ENCODE results near the gene PTGIS.
A peak's percentile ranks its signal among the peaks of the same experiment; 100 is the strongest.

Gene PTGIS

DNA sequence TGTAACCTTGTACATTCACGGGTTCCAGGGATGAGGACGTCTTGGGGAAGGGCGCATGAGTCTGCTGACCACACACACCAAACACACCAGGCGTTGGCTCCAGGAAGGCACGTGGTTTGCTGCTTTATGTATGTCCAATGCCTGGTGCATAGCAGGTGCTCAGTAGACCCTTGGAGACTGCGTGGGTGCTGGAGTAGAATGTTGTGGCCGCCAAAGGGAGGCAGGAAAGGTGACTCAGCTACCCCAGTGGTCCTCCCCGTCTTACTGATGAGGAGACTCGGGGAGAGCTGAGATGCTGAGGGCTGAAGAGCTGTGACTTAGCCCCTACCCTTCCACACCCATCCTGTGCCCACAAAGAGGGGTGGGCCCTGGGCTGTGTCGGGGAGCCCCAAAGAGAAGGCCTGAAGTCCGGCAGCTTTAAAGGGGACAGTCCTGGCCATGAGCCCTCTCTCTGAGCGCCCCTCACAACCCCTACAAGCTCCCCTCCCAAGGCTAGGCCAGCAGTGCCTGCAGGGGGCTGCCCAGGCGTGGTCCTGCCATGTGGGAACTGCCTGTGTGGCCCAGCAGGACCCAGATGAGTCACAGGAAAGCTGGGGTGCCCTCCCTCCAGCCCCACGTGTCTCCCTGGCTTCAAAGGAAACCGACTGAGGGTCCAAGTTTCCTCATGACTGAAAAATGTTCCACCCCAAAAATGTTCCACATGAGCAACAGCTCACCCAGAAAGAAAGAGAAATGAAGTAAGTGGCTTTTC is 28.0 kb upstream of the PTGIS start:
- no peak for DNase-seq (ENCODE audit: low read depth in 2 of 2)

- DNase-seq (ENCODE audit: low read depth in 2 of 2) = no peak
These were observed 27.4 kb upstream of the PTGIS start for GRCh38 chr20:49595346-49595745.

DNA sequence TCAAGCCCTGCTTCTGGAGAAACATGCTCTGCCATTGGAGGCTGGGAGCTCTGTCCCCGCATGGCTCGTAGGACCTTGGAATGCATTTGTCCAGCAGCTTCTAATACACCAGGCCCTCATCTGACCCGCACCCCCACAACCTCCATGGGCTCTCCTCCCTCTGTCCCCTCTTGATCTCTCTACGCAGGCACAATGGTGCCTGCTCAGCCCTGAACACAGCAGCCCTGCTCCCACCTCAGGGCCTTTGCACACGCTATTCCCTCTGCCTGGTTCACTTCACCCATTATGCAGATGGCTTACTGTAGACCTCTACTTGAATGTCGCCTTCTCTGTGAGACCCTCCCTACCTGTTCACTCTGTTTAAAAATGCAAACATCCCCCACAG is 27.0 kb upstream of the PTGIS start:
- no peak for DNase-seq (ENCODE audit: low read depth in 2 of 2)

- peak in 1 of 2 donors; percentile 13 for DNase-seq (ENCODE audit: low read depth in 2 of 2)
These were observed 26.4 kb upstream of the PTGIS start for GRCh38 chr20:49594143-49594930.

DNA sequence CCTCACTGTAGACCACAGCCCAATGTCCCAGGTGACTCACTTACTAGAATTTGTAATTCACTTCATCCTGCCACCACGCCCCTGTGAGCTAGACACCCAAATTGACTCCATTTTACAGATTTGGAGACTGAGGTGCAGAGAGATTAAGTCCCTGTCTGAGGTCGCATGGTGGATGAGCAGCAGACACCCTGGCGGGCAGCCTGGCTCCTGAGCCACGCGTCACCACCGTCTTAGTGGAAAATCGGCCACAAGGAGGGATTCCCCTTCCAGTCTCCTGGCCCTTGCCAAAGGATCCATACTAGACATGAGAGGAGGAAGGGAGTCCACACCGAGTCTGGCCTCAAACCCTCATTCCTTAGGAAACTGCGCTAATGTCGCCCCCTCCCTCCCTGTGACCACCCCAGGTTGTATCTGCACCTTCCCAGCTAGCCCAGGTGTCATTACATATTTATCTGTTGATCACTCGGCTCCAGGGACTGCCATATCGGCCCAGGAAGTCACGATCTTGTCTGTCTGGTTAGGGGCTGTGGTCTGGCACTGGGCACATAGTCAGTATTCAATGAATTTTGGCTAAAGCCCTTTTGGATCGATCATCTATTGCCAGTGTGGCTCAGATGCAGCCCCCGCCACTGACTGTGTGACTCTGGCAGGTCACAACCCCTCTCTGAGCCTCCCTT is 25.7 kb upstream of the PTGIS start:
- DNase-seq (ENCODE audit: low read depth in 2 of 2) = no peak

- DNase-seq (ENCODE audit: low read depth in 2 of 2) = no peak
These were observed 24.2 kb upstream of the PTGIS start for GRCh38 chr20:49592120-49592519.

GRCh38 chr20:49591217-49591865 is 23.4 kb upstream of the PTGIS start:
- DNase-seq (ENCODE audit: low read depth in 2 of 2) = no peak

DNA sequence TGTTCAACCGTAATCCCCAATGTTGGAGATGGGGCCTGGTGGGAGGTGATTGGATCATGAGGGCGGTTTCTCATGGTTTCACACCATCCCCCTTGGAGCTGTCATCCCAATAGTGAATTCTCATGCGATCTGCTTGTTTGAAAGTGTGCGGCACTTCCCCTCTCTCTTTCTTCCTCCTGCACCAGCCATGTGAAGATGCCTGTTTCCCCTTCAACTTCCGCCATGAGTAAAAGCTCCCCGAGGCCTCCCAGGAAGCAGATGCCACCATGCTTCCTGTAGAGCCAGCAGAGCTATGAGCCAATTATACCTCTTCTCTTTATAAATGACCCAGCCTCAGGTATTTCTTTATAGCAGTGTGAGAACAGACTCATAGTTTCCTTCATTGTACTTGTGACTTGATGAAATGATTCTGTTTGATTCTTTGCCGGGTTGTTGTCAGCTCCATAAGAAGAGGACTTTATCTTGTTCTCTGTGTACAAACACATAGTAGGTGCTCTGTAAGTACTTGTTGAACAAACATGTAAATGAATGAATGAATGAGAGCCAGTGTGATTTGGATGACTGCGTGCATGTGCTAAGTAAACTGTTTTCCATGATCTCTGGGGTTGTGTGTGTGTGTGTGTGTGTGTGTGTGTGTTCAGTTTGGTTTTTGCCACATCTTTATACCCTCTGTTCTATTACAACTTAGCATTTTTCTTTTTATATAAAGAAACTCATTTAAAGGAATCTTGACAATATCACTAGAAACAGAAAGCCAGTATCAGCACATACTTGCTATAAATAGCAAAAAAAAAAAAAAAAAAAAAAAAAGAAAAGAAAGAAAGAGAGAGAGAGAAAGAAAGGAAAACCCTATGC is 22.5 kb upstream of the PTGIS start:
- no peak for DNase-seq (ENCODE audit: low read depth in 2 of 2)

DNA sequence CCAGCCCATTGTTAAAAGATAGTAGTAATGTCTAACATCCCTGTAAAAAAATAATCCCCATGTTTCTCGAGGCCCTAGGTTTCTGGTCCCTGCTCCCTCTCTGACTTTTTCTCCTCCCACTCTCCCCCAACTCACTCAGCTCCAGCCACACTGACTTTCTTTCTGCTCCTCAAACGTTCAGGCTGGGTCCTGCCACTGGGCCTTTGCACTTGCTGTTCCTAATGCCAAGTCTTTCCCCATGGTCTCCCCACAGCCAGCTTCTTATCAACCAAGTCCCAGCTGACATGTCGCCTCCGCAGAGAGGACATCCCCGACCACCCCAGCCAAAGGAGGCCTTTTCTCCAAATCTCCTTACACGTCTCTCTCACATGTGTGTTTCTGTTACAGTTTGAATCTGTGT is 21.8 kb upstream of the PTGIS start:
- DNase-seq (ENCODE audit: low read depth in 2 of 2) = no peak

DNA sequence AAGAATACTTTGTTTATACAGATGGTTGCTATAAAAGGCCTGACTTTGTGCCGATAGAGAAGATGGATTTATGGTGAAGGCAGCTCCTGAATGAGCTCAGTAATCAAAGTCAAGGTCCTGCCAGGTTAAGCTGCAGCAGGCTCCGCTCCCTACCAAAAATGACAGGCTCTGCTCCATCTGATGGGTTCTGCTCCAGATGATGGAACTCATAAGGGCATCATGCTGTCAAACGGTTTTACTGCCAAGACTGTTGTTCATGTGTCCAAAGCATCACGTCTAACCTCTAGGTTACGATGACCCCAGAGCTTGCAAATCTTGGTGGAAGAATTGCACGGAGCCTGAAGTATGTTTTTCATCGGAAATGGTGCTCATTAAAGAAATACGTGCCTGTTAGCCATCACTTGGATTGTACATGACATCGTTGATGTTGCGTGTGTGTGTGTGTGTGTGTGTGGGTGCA is 19.2 kb upstream of the PTGIS start:
- no peak for DNase-seq (ENCODE audit: low read depth in 2 of 2)

- no peak for DNase-seq (ENCODE audit: low read depth in 2 of 2)
These were observed 17.8 kb upstream of the PTGIS start for GRCh38 chr20:49585585-49586245.

DNA sequence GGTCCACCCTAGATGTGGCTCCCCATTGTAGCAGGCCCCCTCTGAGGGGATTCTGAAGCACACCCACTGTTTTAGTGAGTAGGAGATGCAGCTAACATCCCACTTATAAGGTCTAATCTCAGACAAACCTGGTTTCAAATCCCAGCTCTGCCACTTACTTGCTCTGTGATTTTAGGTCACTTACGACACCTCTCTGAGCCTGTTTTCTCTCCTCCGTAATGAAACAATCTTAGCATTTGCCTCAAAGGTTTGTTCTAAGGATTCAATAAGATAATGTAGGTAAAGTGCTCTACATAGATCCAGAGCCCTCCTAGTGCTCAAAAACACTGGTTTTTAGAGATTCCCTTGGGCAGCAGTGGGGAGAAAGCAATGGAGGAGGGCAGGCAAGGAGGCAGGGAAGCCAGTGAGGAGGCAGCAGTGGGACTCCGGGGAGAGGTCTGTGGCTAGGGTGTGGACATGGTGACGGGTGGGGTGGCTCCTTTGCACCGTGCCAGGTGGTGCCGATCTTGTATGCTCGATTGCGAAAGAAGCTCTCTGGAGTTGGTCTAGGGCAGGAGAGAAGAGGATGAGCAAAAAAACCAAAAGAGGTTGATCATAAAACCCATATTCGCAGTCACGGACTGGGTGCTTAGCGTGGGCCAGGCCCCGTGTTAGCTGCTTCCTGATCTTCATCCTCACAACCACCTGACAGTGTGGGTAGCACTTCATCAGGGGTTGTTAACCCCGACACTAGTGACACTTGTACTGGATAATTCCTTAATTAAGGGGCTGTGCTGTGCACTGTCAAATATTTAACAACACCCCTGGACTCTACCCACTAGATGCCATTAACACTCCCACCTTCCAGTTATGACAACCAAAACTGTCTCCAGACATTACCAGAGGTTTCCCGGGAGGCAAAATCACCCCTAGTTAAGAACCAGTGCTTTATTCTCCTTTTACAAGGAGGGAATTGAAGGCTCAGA is 16.8 kb upstream of the PTGIS start:
- no peak for DNase-seq (ENCODE audit: low read depth in 2 of 2)

DNA sequence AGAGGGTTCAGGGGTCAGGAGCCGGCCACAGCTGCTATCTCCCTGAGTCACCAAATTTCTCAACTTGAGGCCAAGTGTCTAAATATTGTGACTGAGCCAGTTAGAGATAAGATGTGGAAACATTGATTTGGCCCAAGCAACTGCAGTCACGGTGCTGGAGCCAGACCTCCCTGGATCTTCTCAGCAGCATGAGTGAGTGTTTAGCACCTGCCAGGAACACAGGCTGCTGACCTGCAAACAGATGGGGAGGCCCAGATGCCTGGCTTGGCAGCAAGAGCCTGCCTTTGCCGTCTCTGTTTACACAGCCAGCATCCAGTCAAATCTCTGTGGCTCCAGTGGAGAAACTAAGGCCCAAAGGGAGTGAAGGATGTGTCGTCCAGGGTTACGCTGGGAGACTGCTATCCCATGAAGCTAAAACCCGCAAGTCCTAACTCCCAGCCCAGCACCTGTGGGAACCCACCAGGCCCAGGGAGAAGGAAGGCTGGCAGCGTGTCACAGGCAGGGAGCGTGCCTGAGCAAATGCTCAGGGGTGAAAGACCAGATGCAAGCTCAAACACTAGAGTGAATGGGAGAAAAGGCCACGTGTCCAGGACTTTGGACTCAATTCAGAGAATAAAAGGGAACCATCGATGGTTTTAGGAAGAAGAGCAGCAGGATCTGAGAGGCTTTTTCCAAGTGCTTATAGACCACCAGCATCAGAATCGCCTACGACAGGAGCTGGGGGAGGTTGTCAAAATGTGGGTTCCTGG is 15.9 kb upstream of the PTGIS start:
- no peak for DNase-seq (ENCODE audit: low read depth in 2 of 2)

DNA sequence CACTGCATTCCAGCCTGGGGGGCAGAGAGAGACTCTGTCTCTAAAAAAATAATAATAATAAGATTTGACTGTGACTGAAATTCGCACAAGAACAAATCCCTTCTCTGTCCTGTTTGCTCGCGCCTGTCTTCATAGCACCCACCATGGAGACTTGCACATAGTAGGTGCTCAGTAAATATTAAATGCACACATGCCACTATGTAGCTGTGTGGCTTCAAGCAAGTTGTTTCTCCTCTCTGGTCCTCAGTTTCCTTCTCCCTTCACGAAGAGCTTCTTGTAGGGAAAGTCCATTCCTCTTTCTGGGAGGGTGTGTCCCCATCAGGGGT is 15.4 kb upstream of the PTGIS start:
- DNase-seq (ENCODE audit: low read depth in 2 of 2) = no peak

GRCh38 chr20:49582413-49583334 is 14.7 kb upstream of the PTGIS start:
- DNase-seq (ENCODE audit: low read depth in 2 of 2) = no peak

- no peak for DNase-seq (ENCODE audit: low read depth in 2 of 2)
These were observed 13.5 kb upstream of the PTGIS start for GRCh38 chr20:49581482-49581881.

GRCh38 chr20:49580813-49581174 is 12.9 kb upstream of the PTGIS start:
- no peak for DNase-seq (ENCODE audit: low read depth in 2 of 2)

Data from stimulated activated CD8-positive, alpha-beta memory T cell treated with anti-CD3 and anti-CD28 coated beads, Interleukin-7, amount 100 ng/mL, for 1 hour (primary cell).